Stimulated activated CD4-positive, alpha-beta T cell treated with anti-CD3 and anti-CD28 coated beads, Interleukin-2, amount 100 ng/mL, for 48 hours (primary cell): ENCODE data around the gene SPG11.
"Not testable (repeated sequence)": the region's sequence is repeated elsewhere in the genome, so short reads cannot be mapped to it uniquely, and the experiment has no call there.

Experiments
- DNase-seq, 2 donors: peaks; one replicate each; pipeline ENCODE4 v3.0.0-alpha.2; 2020

The SPG11 gene, protein sequence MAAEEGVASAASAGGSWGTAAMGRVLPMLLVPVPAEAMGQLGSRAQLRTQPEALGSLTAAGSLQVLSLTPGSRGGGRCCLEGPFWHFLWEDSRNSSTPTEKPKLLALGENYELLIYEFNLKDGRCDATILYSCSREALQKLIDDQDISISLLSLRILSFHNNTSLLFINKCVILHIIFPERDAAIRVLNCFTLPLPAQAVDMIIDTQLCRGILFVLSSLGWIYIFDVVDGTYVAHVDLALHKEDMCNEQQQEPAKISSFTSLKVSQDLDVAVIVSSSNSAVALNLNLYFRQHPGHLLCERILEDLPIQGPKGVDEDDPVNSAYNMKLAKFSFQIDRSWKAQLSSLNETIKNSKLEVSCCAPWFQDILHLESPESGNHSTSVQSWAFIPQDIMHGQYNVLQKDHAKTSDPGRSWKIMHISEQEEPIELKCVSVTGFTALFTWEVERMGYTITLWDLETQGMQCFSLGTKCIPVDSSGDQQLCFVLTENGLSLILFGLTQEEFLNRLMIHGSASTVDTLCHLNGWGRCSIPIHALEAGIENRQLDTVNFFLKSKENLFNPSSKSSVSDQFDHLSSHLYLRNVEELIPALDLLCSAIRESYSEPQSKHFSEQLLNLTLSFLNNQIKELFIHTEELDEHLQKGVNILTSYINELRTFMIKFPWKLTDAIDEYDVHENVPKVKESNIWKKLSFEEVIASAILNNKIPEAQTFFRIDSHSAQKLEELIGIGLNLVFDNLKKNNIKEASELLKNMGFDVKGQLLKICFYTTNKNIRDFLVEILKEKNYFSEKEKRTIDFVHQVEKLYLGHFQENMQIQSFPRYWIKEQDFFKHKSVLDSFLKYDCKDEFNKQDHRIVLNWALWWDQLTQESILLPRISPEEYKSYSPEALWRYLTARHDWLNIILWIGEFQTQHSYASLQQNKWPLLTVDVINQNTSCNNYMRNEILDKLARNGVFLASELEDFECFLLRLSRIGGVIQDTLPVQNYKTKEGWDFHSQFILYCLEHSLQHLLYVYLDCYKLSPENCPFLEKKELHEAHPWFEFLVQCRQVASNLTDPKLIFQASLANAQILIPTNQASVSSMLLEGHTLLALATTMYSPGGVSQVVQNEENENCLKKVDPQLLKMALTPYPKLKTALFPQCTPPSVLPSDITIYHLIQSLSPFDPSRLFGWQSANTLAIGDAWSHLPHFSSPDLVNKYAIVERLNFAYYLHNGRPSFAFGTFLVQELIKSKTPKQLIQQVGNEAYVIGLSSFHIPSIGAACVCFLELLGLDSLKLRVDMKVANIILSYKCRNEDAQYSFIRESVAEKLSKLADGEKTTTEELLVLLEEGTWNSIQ (N-terminal part only)

DNA sequence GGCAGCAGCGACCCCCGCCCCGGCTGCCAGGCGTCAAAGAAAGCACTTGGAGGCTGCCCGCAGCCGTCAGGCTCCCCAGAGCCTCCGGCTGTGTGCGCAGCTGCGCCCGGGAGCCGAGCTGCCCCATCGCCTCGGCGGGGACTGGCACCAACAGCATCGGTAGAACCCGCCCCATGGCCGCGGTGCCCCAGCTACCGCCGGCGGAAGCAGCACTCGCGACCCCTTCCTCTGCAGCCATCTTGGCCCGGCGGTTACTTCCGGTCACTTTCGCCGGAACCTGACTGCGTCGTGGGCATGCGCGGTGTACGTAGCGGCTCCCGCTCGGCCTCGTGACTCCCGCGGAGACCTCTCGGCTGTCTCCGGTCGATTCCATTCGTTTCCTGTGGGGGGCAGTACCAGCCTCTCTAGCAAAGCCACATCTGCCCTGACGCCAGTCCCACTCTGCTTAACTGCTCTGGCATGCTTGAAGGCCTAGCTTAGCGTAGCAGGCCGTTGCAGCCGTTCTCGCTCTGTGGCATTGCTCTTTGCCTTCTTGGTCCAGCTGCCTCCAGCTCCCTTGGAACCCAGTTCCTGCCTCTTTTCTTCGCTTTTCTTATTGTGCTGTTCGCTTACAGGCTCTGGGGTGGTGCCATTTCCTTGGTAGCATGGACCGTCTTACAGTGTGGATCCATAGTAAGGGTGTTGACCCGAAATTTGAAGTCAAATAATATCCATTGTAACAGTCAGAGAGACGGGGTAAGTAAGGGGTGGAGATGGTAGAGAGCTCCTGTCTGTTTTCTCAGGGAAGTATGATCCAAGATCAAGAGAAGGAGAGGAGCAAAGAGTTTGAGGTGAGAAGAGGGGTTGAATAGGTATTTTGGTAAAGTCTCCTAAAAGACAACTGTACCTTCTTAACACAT is at the start of gene SPG11:
Gene SPG11 (minus strand): TSS at position 253 of the 899 bp plus-strand sequence. CDS start 15 bp downstream, at position 238.
- DNase-seq, result peak; percentile 96 to 98

DNA sequence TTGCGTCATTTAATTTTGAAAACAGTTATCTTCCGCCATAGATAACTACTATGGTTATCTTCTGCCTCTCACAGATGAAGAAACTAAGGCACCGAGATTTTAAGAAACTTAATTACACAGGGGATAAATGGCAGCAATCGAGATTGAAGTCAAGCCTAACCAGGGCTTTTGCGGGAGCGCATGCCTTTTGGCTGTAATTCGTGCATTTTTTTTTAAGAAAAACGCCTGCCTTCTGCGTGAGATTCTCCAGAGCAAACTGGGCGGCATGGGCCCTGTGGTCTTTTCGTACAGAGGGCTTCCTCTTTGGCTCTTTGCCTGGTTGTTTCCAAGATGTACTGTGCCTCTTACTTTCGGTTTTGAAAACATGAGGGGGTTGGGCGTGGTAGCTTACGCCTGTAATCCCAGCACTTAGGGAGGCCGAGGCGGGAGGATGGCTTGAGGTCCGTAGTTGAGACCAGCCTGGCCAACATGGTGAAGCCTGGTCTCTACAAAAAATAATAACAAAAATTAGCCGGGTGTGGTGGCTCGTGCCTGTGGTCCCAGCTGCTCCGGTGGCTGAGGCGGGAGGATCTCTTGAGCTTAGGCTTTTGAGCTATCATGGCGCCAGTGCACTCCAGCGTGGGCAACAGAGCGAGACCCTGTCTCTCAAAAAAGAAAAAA is 49.0 kb upstream of the SPG11 start:
- DNase-seq, result peak in 1 of 2 donors; percentile 52

DNA sequence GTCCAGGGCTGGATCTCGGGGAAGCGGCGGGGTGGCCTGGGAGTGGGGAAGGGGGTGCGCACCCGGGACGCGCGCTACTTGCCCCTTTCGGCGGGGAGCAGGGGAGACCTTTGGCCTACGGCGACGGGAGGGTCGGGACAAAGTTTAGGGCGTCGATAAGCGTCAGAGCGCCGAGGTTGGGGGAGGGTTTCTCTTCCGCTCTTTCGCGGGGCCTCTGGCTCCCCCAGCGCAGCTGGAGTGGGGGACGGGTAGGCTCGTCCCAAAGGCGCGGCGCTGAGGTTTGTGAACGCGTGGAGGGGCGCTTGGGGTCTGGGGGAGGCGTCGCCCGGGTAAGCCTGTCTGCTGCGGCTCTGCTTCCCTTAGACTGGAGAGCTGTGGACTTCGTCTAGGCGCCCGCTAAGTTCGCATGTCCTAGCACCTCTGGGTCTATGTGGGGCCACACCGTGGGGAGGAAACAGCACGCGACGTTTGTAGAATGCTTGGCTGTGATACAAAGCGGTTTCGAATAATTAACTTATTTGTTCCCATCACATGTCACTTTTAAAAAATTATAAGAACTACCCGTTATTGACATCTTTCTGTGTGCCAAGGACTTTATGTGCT is 48.4 kb upstream of the SPG11 start:
- DNase-seq, result peak in 1 of 2 donors; percentile 48

DNA sequence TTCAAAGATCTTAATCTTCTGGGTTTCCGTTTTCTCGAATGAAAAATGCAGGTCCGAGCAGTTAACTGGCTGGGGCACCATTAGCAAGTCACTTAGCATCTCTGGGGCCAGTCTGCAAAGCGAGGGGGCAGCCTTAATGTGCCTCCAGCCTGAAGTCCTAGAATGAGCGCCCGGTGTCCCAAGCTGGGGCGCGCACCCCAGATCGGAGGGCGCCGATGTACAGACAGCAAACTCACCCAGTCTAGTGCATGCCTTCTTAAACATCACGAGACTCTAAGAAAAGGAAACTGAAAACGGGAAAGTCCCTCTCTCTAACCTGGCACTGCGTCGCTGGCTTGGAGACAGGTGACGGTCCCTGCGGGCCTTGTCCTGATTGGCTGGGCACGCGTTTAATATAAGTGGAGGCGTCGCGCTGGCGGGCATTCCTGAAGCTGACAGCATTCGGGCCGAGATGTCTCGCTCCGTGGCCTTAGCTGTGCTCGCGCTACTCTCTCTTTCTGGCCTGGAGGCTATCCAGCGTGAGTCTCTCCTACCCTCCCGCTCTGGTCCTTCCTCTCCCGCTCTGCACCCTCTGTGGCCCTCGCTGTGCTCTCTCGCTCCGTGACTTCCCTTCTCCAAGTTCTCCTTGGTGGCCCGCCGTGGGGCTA is 47.8 kb upstream of the SPG11 start, which contains the start of the genes B2M and PATL2:
Gene B2M (plus strand): TSS at position 422 of the 647 bp plus-strand sequence. CDS start 30 bp downstream, at position 452.
Gene PATL2 (minus strand): TSS at position 228 of the 647 bp plus-strand sequence. CDS start 34,833 bp downstream, outside the sequence.
- DNase-seq, result peak; percentile 95 to 97

DNA sequence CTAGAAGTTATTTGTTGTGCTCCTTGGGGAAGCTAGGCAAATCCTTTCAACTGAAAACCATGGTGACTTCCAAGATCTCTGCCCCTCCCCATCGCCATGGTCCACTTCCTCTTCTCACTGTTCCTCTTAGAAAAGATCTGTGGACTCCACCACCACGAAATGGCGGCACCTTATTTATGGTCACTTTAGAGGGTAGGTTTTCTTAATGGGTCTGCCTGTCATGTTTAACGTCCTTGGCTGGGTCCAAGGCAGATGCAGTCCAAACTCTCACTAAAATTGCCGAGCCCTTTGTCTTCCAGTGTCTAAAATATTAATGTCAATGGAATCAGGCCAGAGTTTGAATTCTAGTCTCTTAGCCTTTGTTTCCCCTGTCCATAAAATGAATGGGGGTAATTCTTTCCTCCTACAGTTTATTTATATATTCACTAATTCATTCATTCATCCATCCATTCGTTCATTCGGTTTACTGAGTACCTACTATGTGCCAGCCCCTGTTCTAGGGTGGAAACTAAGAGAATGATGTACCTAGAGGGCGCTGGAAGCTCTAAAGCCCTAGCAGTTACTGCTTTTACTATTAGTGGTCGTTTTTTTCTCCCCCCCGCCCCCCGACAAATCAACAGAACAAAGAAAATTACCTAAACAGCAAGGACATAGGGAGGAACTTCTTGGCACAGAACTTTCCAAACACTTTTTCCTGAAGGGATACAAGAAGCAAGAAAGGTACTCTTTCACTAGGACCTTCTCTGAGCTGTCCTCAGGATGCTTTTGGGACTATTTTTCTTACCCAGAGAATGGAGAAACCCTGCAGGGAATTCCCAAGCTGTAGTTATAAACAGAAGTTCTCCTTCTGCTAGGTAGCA is 47.0 kb upstream of the SPG11 start:
- no peak for DNase-seq

DNA sequence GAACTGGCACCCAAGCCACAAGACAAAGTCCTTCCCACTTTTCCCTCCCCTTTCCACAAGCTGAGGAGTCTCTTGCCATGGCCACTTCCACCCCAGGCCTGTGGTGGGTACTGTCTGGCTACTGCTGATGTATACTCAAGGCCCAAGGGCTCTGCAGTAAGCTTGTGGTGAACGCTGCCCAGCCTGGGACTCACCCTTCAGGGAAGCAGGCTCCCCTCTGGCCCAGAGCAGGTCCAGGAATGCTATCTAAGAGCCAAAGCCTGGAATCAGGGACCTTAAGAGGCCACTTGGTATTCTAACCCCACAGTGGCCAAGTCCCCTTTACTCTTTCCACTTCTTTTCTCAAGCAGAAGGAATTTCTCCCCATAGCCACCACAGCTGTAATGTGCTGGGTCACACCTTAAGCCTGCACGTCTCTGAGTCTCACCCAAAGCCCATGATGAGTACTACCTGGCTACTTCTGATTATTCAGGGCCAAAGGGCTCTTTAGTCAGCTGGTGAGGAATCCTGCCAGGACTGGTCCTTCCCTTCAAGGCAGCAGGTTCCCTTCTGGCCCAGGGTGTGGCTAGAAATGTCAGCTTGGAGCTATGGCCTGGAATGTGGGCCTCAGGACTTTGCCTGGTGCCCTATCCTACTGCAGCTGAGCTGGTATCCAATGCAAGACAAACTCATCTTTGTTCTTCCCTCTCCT is 43.6 kb upstream of the SPG11 start:
- no peak for DNase-seq

DNA sequence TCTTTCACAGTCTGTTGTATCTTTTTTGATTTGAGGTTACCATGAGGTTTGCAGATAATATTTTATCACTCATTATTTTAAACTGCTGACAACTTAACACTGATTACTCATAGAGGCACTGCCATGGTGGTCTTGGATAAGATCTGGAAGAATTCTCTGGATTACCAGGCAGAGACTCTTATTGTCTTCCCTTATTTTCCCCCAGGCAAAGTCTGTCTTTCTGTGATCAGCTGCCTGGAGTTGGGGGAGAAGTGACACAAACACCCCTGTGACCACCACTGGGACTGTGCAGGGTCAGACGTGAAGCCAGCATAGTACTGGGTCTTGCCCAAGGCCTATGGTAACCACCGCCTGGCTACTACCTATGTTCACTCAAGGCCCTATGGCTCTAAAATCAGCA is 42.9 kb upstream of the SPG11 start:
- no peak for DNase-seq

DNA sequence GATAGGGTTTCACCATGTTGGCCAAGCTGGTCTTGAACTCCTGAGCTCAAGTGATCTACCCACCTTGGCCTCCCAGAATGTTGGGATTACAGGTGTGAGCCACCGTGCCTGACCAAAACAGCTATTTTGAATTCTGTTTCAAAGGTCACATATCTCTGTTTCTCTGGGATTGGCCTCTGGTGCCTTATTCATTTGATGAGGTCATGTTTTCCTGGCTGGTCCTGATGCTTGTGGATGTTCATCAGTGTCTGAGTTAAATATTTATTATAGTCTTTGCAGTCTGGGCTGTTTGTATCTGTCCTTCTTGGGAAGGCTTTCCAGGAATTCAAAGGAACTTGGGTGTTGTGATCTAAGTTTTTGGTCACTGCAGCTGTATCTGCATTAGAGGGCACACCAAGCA is 42.5 kb upstream of the SPG11 start:
- DNase-seq, result no peak

DNA sequence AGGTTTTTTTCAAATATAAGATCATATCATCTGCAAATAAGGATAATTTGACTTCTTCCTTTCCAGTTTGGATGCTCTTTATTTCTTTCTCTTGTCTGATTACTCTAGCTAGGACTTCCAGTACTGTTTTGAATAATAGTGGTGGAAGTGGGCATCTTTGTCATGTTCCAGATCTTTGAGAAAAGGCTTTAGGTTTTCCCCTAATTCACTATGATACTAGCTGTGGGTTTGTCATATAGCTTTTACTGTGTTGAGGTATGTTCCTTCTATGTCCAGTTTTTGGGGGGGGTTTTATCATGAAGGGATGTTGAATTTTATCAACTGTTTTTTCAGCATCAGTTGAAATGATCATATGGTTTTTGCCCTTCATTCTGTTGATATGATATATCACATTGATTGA is 37.2 kb upstream of the SPG11 start:
- DNase-seq, result not testable (repeated sequence)

DNA sequence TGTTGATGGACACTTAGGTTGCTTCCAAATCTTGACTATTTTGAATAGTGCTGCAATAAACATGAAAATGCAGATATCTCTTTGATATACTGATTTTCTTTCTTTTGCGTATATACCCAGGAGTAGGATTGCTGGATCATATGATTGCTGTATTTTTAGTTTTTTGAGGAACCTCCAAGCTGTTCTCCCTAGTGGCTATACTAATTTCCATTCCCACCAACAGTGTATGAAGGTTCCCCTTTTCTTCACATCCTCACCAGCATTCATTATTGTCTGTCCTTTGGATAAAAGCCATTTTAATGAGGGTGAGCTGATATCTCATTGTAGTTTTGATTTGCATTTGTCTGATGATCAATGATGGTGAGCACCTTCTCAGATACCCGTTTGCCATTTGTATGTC is 35.2 kb upstream of the SPG11 start:
- DNase-seq, result no peak

DNA sequence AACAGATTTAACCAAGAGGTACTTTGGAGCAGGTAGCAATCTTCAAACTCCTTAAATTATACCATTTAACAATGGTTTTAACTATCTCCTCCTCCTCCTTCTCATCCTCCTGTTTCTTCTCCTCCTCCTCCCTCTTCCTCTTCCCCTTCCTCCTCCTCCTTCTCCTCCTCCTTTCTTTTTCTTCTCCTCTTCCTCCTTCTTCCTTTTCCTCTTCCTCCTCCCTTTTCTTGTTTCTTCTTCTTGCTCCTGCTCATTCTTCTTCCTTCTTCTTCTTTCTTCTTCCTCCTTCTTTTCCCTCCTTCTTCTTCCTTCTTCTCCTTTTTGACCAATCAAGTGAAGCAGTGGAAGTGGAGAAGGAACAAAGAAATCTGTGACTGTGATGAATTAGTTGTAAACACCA is 33.6 kb upstream of the SPG11 start:
- DNase-seq, result no peak

DNA sequence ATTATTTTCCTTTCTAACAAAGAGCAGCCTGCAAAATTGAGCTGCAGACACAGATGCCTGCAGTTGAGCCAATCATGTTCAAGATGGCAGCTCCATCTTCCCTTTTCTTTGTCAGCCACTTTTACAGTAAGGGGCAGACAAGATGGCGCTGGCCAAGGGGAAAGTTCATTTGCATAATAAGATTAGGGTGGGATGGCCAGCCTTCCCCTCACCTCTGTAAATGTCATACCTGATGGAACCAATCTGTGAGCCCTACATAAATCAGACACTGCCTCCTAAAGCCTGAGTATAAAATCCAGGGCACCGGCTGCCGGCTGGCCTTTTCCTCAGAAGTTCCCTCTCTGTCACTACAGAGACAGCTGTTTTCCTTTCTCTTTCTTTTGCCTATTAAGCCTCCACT is 31.8 kb upstream of the SPG11 start:
- DNase-seq, result no peak

DNA sequence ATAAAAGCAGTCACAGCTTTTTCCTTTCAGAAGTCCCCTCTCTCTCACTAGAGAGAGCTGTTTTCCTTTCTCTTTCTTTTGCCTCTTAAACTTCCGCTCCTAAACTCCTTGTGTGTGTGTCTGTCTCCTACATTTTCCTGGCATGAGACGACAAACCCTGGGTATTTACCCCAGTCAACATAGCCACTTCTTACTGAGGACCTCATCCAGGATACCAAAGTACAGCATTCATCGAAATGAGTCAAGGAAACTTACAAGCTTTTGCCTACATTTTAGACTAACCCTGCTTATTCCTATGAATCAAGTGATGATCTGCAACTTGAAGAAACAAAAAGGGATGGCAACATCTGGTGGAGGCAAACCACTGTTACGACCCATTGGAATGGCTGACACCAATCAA is 31.0 kb upstream of the SPG11 start:
- DNase-seq, result no peak

DNA sequence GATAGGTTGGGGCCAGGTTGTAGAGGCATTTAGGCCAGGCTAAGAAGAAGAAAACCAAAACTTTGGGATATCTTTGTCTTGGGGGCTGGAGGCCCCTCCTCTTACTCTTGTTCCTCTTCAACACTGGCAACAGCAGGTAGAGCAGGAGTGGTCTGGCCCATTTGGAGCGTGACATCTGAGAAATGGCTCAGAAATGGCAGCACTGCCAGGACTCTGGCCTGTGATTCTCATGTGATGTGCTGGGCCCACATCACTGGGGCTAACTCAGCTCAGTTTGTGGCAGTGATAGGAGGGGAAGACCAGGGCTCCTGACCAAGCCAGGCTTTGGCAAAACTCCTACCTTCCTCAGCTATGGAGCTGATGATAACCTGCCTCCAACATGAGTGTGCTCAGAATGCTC is 29.2 kb upstream of the SPG11 start:
- DNase-seq, result no peak

DNA sequence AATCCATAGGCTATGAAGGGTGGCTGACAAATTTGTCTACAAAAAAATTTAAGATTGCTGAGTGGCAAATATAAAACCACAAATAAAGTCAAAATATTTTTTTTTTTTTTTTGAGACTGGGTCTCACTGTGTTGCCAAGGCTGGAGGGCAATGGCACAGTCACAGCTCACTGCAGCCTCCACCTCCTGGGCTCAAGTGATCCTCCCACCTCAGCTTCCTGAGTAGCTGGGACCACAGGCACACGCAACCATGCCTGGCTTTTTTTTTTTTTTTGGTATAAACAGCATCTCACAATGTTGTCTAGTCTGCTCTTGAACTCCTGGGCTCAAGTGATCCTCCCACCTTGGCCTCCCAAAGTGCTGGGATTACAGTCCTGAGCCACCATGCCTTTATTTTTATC is 26.8 kb upstream of the SPG11 start:
- not testable (repeated sequence) for DNase-seq

DNA sequence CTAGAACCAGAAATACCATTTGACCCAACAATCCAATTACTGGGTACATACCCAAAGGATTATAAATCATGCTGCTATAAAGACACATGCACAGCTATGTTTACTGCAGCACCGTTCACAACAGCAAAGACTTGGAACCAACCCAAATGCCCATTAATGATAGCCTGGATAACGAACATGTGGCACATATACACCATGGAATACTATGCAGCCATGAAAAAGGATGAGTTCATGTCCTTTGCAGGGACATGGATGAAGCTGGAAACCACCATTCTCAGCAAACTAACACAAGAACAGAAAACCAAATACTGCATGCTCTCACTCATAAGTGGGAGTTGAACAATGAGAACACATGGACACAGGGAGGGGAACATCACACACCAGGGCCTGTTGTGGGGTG is 25.9 kb upstream of the SPG11 start:
- DNase-seq, result not testable (repeated sequence)

DNA sequence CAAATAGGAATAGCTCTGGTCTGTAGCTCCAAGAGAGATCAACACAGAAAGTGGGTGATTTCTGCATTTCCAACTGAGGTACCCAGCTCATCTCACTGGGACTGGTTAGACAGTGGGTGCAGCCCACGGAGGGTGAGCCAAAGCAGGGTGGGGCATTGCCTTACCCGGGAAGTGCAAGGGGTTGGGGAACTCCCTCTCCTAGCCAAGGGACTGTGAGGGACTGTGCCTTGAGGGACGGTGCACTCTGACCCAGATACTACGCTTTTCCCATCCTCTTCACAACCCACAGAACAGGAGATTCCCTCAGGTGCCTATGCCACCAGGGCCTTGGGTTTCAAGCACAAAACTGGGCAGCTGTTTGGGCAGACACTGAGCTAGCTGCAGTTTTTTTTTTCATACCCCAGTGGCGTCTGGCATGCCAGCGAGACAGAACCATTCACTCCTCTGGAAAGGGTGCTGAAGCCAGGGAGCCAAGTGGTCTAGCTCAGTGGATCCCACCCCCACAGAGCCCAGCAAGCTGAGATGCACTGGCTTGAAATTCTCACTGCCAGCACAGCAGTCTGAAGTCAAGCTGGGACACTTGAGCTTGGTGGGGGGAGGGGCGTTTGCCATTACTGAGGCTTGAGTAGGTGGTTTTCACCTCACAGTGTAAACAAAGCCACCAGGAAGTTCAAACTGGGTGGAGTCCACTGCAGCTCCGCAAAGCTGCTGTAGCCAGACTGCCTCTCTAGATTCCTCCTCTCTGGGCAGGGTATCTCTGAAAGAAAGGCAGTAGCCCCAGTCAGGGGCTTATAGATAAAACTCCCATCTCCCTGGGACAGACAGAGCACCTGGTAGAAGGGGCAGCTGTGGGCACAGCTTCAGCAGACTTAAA is 19.6 kb upstream of the SPG11 start:
- peak; percentile 60 to 69 for DNase-seq
